GM12891 (cell line): ENCODE measurements around the gene AGPAT3.
A peak's percentile ranks its signal among the peaks of the same experiment; 100 is the strongest.

Experiments used
- DNase-seq: peaks from one replicate; pipeline ENCODE4 v3.0.0; 2011; ENCODE audit warnings: low spot score; ENCODE audit not compliant: insufficient read length
- FAIRE-seq: peaks from 2 replicates; lab custom pipeline; 2011; peaks lifted over from hg19 to GRCh38; lab: Jason Lieb, UNC
- PAX5 ChIP-seq: IDR thresholded peaks from 2 replicates; pipeline ENCODE4 v1.6.1; 2011; ENCODE audit warnings: low read length, moderate library complexity, mild to moderate bottlenecking; ENCODE audit not compliant: insufficient read depth, severe bottlenecking
- POLR2A ChIP-seq: IDR thresholded peaks from 2 replicates; pipeline ENCODE4 v1.6.1; 2011; ENCODE audit warnings: low read depth, low read length, control low read depth
- POLR2AphosphoS5 ChIP-seq: IDR thresholded peaks from 2 replicates; pipeline ENCODE4 v1.6.1; 2011; ENCODE audit warnings: low read depth, low read length, control low read depth
- POU2F2 ChIP-seq: IDR thresholded peaks from 2 replicates; pipeline ENCODE4 v1.6.1; 2011; ENCODE audit warnings: low read depth, mild to moderate bottlenecking, control low read depth, low read length, moderate library complexity
- SPI1 ChIP-seq: IDR thresholded peaks from 2 replicates; pipeline ENCODE4 v1.6.1; 2011; ENCODE audit warnings: low read depth, low read length, control low read depth
- TAF1 ChIP-seq: IDR thresholded peaks from 2 replicates; pipeline ENCODE4 v1.6.1; 2011; ENCODE audit warnings: low read depth, low read length, control low read depth

AGPAT3 gene

GRCh38 chr21:43903451-43904091 is 38.5 kb downstream of the AGPAT3 start:
- FAIRE-seq: no peak
- TF ChIP-seq SPI1 (no peak), TAF1 (no peak), POU2F2 (no peak), POLR2AphosphoS5 (no peak), POLR2A (no peak), PAX5 (no peak)
- no peak for DNase-seq

DNA sequence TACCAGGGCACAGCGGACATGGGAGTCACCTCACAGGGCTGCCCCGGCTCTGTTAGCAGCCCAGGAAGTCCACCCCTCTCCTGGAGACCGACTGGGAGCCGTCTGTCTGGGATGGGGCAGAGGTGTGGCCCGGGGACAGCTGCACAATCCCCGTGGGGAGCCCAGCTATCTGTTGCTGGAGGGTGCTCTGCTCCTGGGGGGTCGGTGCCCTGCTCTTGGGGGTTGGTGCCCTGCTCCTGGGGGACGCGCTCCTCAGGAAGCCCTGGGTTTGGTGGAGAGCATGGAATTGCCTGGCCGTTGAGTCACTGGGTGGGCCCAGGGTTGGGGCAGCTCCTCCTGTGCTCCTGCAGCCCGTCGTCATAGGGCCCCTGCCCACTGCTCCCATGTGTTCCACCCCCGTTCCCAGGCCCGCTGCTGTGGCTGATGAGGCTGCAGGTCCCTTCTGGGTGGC is 39.3 kb downstream of the AGPAT3 start:
- DNase-seq: no peak
- TF ChIP-seq SPI1 (no peak), PAX5 (no peak), POLR2AphosphoS5 (no peak), POU2F2 (no peak), POLR2A (no peak), TAF1 (no peak)
- no peak for FAIRE-seq

GRCh38 chr21:43905726-43906455 is 40.9 kb downstream of the AGPAT3 start:
- no peak for FAIRE-seq
- DNase-seq: no peak
- no peak for TF ChIP-seq SPI1
- TF ChIP-seq POLR2AphosphoS5: no peak
- TF ChIP-seq TAF1: no peak
- TF ChIP-seq POU2F2: no peak
- TF ChIP-seq POLR2A: no peak
- TF ChIP-seq PAX5: no peak

GRCh38 chr21:43906585-43907370 is 41.8 kb downstream of the AGPAT3 start:
- no peak for DNase-seq
- no peak for FAIRE-seq
- TF ChIP-seq POU2F2 (no peak), SPI1 (no peak), POLR2AphosphoS5 (no peak), POLR2A (no peak), PAX5 (no peak), TAF1 (no peak)

DNA sequence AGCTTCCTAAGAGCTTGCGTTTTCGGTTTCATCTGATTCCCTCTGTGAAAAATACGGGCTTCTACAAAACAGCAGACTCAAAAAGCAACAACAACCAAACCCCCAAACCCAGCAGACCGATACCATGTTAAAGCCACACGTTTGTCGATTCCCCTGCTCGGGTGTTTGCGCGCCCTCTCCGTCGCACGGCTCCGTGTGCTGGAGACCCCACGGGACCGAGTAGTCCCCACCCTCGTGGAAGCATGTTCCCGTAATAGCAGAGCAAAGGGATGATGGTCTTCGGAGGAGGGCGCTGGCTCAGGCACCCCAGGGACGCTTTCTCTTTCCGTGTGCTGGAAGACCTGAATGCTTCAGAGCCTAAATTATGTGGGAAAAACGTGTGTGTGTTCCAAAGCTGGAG is 42.7 kb downstream of the AGPAT3 start:
- no peak for FAIRE-seq
- no peak for TF ChIP-seq POLR2A
- TF ChIP-seq PAX5: no peak
- no peak for TF ChIP-seq SPI1
- no peak for TF ChIP-seq POLR2AphosphoS5
- TF ChIP-seq POU2F2: no peak
- TF ChIP-seq TAF1: no peak
- DNase-seq: no peak

DNA sequence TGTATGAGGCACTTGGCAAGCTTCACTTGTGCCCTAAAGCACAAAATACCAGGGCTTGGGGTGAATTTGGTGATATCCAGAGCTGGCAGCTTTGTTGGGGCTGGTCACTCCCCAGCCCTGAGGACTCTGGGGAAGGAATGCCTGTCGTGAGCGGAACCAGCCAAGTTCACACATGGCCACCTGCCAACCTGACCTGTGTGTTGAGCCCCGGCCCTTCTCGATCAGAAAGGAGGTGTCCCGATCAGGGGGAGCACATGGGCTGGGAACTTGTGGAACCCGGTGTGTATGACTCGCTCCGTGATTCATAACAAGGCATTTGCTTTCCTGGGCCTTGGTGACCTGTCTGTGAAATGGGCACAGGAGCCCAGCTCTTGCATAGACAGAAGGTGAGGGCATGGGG is 43.1 kb downstream of the AGPAT3 start:
- no peak for TF ChIP-seq POLR2AphosphoS5
- TF ChIP-seq PAX5: no peak
- TF ChIP-seq TAF1: no peak
- no peak for TF ChIP-seq POLR2A
- DNase-seq (no peak), FAIRE-seq (no peak)

DNA sequence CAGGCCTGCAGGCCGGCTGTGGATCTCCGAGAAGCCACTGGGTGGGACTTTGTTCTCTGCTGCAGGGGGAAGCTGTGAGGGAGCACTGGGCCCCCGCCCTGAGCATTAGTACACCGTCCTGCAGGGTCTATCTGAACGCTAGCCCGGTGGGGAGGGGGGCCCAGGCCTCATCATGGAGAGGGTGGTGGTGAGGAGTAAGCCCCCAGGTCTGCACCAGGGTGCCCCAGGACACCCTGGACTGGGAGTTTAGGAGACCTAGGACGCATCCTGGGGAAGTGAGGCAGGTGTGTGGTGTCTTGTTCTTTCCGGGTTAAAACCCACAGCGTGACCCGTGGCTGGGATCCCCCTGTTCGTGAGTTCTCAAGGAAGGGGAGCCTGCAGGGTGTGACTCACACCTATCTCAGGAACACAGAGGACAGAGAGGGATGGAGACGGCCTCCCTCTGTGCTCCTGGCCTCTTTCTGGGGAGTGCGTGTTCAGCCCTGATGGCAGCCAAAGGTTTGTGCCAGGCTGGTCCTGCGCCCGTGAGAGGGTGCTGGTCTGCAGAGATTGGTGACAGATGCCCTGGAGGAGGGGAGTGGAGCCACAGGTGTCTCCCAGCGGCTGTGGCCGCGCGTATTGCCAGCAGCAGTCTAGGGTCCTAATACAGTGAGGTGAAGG is 44.8 kb downstream of the AGPAT3 start:
- FAIRE-seq (no peak), DNase-seq (no peak)
- TF ChIP-seq POU2F2 (no peak), TAF1 (no peak), POLR2AphosphoS5 (no peak), POLR2A (no peak), PAX5 (no peak), SPI1 (no peak)

DNA sequence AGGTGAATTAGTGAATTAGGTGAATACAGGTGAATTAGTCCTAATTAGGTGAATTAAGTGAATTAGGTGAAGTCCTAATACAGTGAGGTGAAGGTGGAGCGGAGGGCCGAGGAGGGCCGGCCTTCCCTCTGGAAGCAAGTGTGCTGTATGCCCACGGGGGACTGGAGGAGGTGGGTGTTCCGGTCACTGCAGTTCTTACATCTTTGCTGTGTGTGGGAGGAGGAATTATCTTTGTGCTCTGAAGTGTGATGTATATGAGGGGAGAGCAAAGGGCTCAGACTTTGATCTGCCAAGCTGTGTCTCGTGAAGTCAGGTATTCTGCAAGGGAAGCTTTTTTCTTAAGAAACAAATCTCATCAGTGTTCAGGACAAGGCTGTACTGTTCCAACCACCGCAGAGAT is 45.4 kb downstream of the AGPAT3 start:
- TF ChIP-seq TAF1 (no peak), POLR2A (no peak), PAX5 (no peak), POLR2AphosphoS5 (no peak), SPI1 (no peak), POU2F2 (no peak)
- no peak for FAIRE-seq
- no peak for DNase-seq

- no peak for DNase-seq
- TF ChIP-seq SPI1 (peak; percentile 62), PAX5 (no peak), POLR2A (no peak), TAF1 (no peak)
- peak; percentile 9 for FAIRE-seq
Observed at GRCh38 chr21:43911015-43911934, 46.3 kb downstream of the AGPAT3 start.
